ENCODE results near the gene TMEM223. TPM values are rescaled to one million over a fixed set of nuclear protein-coding genes. Genes with fewer than 3 reads are reported as not detected.

Gene TMEM223
- total RNA-seq, 4 donors from 2014 or later: 15.9 to 30.2 (median 23.4) TPM

GRCh38 chr11:62794201-62794775, 2.5 kb upstream of the TMEM223 start:
- peaks cover 33% of the 10 kb centered on the region for H3K4me1 ChIP-seq
- no peaks in the 10 kb centered on the region for H3K27me3 ChIP-seq
- H3K4me3 ChIP-seq: no peak overlapping the region
- WGBS: 79% methylated on average over 8 of the region's 8 CpGs
- peaks cover 75% of the 10 kb centered on the region for H3K36me3 ChIP-seq
- no peak for DNase-seq (ENCODE audit: low spot score in 2 of 2)
- TF ChIP-seq EP300 (IDR thresholded peaks at IDR 0.05) (no peak), POLR2A (IDR thresholded peaks at IDR 0.05) (no peak), POLR2AphosphoS5 (IDR thresholded peaks at IDR 0.05) (no peak)
- TF ChIP-seq, protein P1, sequence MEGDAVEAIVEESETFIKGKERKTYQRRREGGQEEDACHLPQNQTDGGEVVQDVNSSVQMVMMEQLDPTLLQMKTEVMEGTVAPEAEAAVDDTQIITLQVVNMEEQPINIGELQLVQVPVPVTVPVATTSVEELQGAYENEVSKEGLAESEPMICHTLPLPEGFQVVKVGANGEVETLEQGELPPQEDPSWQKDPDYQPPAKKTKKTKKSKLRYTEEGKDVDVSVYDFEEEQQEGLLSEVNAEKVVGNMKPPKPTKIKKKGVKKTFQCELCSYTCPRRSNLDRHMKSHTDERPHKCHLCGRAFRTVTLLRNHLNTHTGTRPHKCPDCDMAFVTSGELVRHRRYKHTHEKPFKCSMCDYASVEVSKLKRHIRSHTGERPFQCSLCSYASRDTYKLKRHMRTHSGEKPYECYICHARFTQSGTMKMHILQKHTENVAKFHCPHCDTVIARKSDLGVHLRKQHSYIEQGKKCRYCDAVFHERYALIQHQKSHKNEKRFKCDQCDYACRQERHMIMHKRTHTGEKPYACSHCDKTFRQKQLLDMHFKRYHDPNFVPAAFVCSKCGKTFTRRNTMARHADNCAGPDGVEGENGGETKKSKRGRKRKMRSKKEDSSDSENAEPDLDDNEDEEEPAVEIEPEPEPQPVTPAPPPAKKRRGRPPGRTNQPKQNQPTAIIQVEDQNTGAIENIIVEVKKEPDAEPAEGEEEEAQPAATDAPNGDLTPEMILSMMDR (IDR thresholded peaks at IDR 0.05): no peak
- no peaks in the 10 kb centered on the region for H3K9me3 ChIP-seq
- no peak overlapping the region for H3K27ac ChIP-seq

GRCh38 chr11:62792202-62792575, 383 bp upstream of the TMEM223 start:
- no peak for DNase-seq (ENCODE audit: low spot score in 2 of 2)
- TF ChIP-seq POLR2AphosphoS5 (IDR thresholded peaks at IDR 0.05): no peak
- no peak for TF ChIP-seq EP300 (IDR thresholded peaks at IDR 0.05)
- TF ChIP-seq POLR2A (IDR thresholded peaks at IDR 0.05): no peak
- TF ChIP-seq, protein P1 (IDR thresholded peaks at IDR 0.05): no peak
- Histone ChIP-seq H3K36me3 (peaks cover 59% of the 10 kb centered on the region), H3K27ac (peak overlapping the region; percentile 91), H3K4me3 (peak overlapping the region; percentile 92), H3K9me3 (no peaks in the 10 kb centered on the region), H3K27me3 (no peaks in the 10 kb centered on the region), H3K4me1 (peaks cover 48% of the 10 kb centered on the region)
- WGBS: 20% methylated on average over 8 of the region's 11 CpGs

DNA sequence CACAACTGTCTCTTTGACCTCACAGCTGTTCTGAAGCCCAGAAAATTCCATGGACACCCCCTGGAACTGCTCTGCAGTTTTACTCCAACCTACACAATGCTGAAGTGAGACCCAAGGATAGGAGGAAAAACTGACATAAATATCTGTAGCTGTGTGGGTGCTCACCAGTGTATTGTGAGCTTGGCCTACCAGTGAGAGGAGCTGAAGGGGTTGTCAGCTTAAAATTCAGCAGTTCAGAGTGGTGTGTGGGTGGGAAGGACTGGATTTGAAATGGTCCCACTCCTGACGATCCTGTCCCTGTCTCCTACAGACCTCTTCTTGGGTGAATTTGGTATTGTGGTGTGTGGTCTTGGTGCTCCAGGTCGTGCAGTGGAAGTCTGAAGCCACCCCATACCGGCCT, 2.2 kb downstream of the TMEM223 start:
- peaks cover 37% of the 10 kb centered on the region for H3K36me3 ChIP-seq
- peaks cover 61% of the 10 kb centered on the region for H3K4me1 ChIP-seq
- H3K4me3 ChIP-seq: no peak overlapping the region
- H3K9me3 ChIP-seq: no peaks in the 10 kb centered on the region
- H3K27me3 ChIP-seq: no peaks in the 10 kb centered on the region
- WGBS: 59% methylated on average over 3 of the region's 3 CpGs
- no peak for TF ChIP-seq POLR2AphosphoS5 (IDR thresholded peaks at IDR 0.05)
- TF ChIP-seq POLR2A (IDR thresholded peaks at IDR 0.05): no peak
- TF ChIP-seq EP300 (IDR thresholded peaks at IDR 0.05): no peak
- TF ChIP-seq, protein P1 (IDR thresholded peaks at IDR 0.05): no peak
- H3K27ac ChIP-seq: no peak overlapping the region
- no peak for DNase-seq (ENCODE audit: low spot score in 2 of 2)

GRCh38 chr11:62788991-62789390, 2.8 kb downstream of the TMEM223 start:
- Histone ChIP-seq H3K36me3 (peaks cover 31% of the 10 kb centered on the region), H3K27ac (no peak overlapping the region), H3K4me3 (no peak overlapping the region), H3K4me1 (peaks cover 61% of the 10 kb centered on the region), H3K9me3 (no peaks in the 10 kb centered on the region), H3K27me3 (no peaks in the 10 kb centered on the region)
- DNase-seq (ENCODE audit: low spot score in 2 of 2): no peak
- 61% methylated on average over 5 of the region's 5 CpGs for WGBS
- TF ChIP-seq POLR2AphosphoS5 (IDR thresholded peaks at IDR 0.05) (no peak), POLR2A (IDR thresholded peaks at IDR 0.05) (no peak), EP300 (IDR thresholded peaks at IDR 0.05) (no peak)
- TF ChIP-seq, protein P1 (IDR thresholded peaks at IDR 0.05): no peak

- DNase-seq (ENCODE audit: low spot score in 2 of 2): peak; percentile 99 to 100
- Histone ChIP-seq H3K4me3 (peak within 1 kb of the TSS; percentile 84), H3K9me3 (no peaks in the 10 kb centered on the region), H3K4me1 (peaks cover 51% of the 10 kb centered on the region), H3K27me3 (no peaks in the 10 kb centered on the region), H3K36me3 (peaks cover 24% of the 10 kb centered on the region), H3K27ac (peak within 1 kb of the TSS; percentile 95)
- WGBS: under 1% methylated on average over 22 of the region's 88 CpGs
- TF ChIP-seq POLR2A (IDR thresholded peaks at IDR 0.05): peak; percentile 56 to 93
- TF ChIP-seq, protein P1 (IDR thresholded peaks at IDR 0.05): peak; percentile 29 to 37
- no peak for TF ChIP-seq EP300 (IDR thresholded peaks at IDR 0.05)
- TF ChIP-seq POLR2AphosphoS5 (IDR thresholded peaks at IDR 0.05): peak; percentile 94 to 97 (median 97)
Measured at GRCh38 chr11:62787005-62787759, 4.6 kb downstream of the TMEM223 start, which contains the start of gene TMEM179B. Gene TMEM179B, plus strand, starts transcription at chr11:62787402. Its CDS starts 30 bp downstream, at chr11:62787432.
